Neural progenitor cell (in vitro differentiated cells): ENCODE data around the gene SCFD2.

ENCODE experiments used
- EZH2 ChIP-seq: fragments of 200-600 bp; sonication (generic); IDR thresholded peaks from 2 replicates; pipeline ENCODE4 v1.6.1; 2017; ENCODE audit warnings: antibody characterized with exemption, mild to moderate bottlenecking, moderate library complexity
- TF ChIP-seq, protein P1 (sequence below): fragments of 200-600 bp; sonication (generic); IDR thresholded peaks from 2 replicates; pipeline ENCODE4 v1.5.1; 2017; ENCODE audit warnings: antibody characterized with exemption, mild to moderate bottlenecking

DNA sequence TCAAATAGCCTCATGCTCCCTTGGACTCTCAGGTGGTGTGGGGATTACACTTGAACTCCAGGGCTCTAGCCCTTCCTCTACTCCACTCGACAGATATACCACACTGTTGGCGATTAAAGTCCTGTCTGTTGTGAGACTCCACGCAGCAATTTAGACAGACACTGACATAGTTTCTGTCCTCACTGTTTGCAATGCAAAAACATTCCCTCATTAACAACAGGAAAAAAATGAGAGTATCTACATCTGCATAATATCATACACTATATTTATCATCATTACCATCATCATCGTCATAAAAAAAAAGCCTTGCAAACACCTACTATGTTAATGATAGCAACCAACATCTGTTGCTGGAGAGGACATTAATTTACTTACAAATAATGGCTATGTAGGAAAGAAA lies 371.3 kb downstream of the SCFD2 start:
- TF ChIP-seq, protein P1, sequence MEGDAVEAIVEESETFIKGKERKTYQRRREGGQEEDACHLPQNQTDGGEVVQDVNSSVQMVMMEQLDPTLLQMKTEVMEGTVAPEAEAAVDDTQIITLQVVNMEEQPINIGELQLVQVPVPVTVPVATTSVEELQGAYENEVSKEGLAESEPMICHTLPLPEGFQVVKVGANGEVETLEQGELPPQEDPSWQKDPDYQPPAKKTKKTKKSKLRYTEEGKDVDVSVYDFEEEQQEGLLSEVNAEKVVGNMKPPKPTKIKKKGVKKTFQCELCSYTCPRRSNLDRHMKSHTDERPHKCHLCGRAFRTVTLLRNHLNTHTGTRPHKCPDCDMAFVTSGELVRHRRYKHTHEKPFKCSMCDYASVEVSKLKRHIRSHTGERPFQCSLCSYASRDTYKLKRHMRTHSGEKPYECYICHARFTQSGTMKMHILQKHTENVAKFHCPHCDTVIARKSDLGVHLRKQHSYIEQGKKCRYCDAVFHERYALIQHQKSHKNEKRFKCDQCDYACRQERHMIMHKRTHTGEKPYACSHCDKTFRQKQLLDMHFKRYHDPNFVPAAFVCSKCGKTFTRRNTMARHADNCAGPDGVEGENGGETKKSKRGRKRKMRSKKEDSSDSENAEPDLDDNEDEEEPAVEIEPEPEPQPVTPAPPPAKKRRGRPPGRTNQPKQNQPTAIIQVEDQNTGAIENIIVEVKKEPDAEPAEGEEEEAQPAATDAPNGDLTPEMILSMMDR: no peak
- TF ChIP-seq EZH2: no peak
